ENCODE data around the gene SPINK1.

Gene SPINK1

DNA sequence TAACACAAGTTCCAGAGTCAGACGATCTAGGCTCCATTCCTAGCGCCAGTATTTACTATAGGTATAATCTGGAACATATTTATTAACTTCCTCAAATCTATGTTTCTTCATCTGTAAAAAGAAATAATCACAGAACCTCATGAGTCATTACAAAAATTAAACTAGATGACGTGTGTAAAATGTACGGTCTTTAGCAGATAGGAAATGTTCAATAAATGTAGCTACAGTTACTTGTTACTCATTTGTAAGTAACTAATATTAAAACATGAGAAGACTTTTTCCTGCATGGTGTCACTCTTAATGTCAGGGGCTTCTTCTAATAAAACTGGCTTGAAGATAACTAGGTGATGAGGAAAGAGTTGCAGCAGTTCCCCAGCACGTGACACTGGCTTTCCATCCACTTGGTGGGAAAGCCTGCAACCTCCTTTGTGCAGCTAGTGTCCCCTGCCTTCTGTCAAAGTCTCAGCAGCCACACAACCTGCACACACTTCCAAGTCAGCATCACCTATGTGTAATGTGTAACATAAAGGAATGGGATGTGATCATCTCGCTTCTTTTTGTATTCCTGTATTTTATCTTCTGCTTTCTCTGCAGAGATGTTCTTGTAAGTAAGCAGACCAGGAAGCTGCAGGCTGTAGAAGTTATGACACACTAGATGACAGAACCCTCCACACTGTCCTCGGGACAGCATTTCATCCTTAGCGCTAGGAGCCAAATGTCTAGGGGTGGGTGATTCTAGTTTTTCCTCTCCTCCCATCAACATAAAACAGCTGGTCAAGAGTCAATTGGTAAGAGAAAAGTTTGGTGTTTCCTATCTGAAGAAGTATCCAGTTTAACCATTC, 47.1 kb downstream of the SPINK1 start:
- no peak for TF ChIP-seq CTCF (IDR thresholded peaks at IDR 0.05; ENCODE audit: low read length, missing control alignments)
- H3K4me3 ChIP-seq (replicated peaks; ENCODE audit: low read depth, low read length), result no peak overlapping the region
- DNase-seq (ENCODE audit: low read depth), result no peak

- no peak for TF ChIP-seq CTCF (IDR thresholded peaks at IDR 0.05; ENCODE audit: low read length, missing control alignments)
- H3K4me3 ChIP-seq (replicated peaks; ENCODE audit: low read depth, low read length), result no peak within 1 kb of the TSS
- peak; percentile 8 for DNase-seq (ENCODE audit: low read depth)
These were observed 49.1 kb downstream of the SPINK1 start, which contains the start of gene JAKMIP2 for GRCh38 chr5:147782110-147783028. Gene JAKMIP2, minus strand, starts transcription at chr5:147782728. Its CDS starts 110,922 bp downstream, at chr5:147671806.

DNA sequence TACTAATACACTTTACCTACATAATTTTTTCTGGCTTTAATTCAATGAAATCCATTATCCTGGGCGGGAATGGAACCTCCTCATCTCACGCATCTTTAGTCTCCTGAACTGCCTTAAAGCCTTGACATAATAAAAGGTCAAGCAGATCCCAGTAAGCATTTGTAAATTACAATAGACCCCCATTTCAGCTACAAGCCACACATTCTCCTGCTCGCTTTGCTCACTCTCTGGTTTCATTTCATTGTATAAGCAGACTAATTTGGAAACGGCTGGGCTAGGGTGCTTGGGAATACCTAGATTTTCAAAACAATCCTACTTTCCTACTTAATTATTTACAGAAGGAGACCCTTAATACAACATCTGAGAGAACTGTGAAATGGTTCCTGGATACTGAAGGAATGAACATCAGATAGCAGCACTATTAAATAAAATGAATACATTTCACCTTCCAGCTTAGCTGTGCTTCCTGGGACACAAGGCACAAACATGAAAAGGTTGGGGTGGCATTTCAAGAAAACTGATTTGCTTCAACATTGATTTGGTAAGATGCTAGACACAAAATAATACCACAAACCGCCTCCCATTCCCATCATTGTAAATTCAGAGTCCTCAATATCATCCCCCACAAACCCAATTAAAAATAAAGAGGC, 50.4 kb downstream of the SPINK1 start:
- no peak for DNase-seq (ENCODE audit: low read depth)
- no peak for TF ChIP-seq CTCF (IDR thresholded peaks at IDR 0.05; ENCODE audit: low read length, missing control alignments)
- H3K4me3 ChIP-seq (replicated peaks; ENCODE audit: low read depth, low read length), result no peak overlapping the region

- no peak overlapping the region for H3K4me3 ChIP-seq (replicated peaks; ENCODE audit: low read depth, low read length)
- TF ChIP-seq CTCF (IDR thresholded peaks at IDR 0.05; ENCODE audit: low read length, missing control alignments), result no peak
- no peak for DNase-seq (ENCODE audit: low read depth)
These were observed 51.8 kb downstream of the SPINK1 start for GRCh38 chr5:147779694-147780093.

DNA sequence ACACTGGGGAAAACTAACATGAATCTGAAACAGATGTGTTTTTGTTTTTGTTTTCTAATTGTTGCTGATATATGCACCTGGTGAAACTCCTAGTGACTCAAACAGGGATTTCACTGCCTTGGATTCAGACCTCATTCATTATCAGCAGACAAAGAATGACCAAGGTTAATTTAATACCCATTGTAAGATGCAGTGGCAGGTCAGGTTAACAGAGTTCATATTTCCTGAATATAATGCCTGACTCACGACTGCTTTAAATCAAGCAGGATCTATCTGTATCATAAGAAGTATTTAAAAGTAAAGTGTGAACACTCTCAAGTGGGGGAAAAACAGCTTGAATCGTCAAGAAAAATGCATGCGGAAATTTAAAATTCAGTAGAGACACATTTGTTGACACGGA, 54.5 kb downstream of the SPINK1 start:
- no peak for DNase-seq (ENCODE audit: low read depth)
- no peak for TF ChIP-seq CTCF (IDR thresholded peaks at IDR 0.05; ENCODE audit: low read length, missing control alignments)
- H3K4me3 ChIP-seq (replicated peaks; ENCODE audit: low read depth, low read length), result no peak overlapping the region
